Naive thymus-derived CD4-positive, alpha-beta T cell (primary cell): ENCODE data around the gene TBX21. TPM values are rescaled to one million over a fixed set of nuclear protein-coding genes. Genes with fewer than 3 reads are reported as not detected.

Experiments used
- ATAC-seq: fragments of 150-1000 bp; cut with Tn5 transposase; 2 replicates; pipeline ENCODE4 v1.10.0; 2021; ENCODE audit warnings: mild to moderate bottlenecking, moderate library complexity
- CTCF ChIA-PET: fragments of 350-600 bp; sonication (Branson Sonifier 250); formaldehyde crosslinking; loops from one replicate; lab custom pipeline; 2021; ENCODE audit warnings: antibody characterized with exemption; lab: Charles Lee
- POLR2A ChIA-PET: fragments of 350-600 bp; sonication (Branson Sonifier 250); formaldehyde crosslinking; loops from one replicate; lab custom pipeline; 2021; ENCODE audit warnings: antibody characterized with exemption, inconsistent platforms; lab: Charles Lee
- DNase-seq, 9 donors: peaks; one replicate each; pipeline versions ENCODE4 v3.0.0 to v3.0.0-alpha.2; 2020 to 2022; ENCODE audit warnings: mixed read lengths in 1 of 9
- H3K27ac ChIP-seq: one replicate; pipeline ENCODE4 v1.7.0; 2013; ENCODE audit warnings: mild to moderate bottlenecking, low read depth, low read length, moderate library complexity
- H3K27me3 ChIP-seq, 2 donors: one replicate each; pipeline ENCODE4 v1.7.0; 2013; ENCODE audit warnings: low read length in 2 of 2, mild to moderate bottlenecking in 2 of 2, moderate library complexity in 2 of 2; ENCODE audit not compliant: control insufficient read depth in 2 of 2, insufficient read depth in 2 of 2
- H3K36me3 ChIP-seq, 3 experiments: 1 replicate in 2 of 3; 2 replicates in 1 of 3; pipeline ENCODE4 v1.7.0; 2013; ENCODE audit warnings: low read length in 3 of 3, mild to moderate bottlenecking in 3 of 3, moderate library complexity in 1 of 3; ENCODE audit not compliant: insufficient read depth in 3 of 3, control insufficient read depth in 2 of 3
- H3K4me1 ChIP-seq, 2 donors: one replicate each; pipeline ENCODE4 v1.7.0; 2013; ENCODE audit warnings: low read length in 2 of 2, mild to moderate bottlenecking in 2 of 2, moderate library complexity in 1 of 2; ENCODE audit not compliant: control insufficient read depth in 2 of 2, insufficient read depth in 2 of 2
- H3K4me3 ChIP-seq: 2 replicates; pipeline ENCODE4 v1.7.0; 2013; ENCODE audit warnings: mild to moderate bottlenecking, low read length
- H3K9me3 ChIP-seq, 3 experiments: 1 replicate in 2 of 3; 2 replicates in 1 of 3; pipeline ENCODE4 v1.7.0; 2013; ENCODE audit warnings: low read length in 3 of 3; ENCODE audit not compliant: control insufficient read depth in 2 of 3
- H3K27ac Mint-ChIP-seq, 9 donors: one replicate each; pipeline ENCODE4 v1.8.0; 2020 to 2022; ENCODE audit warnings: mixed read lengths in 9 of 9, mild to moderate bottlenecking in 8 of 9, moderate library complexity in 5 of 9, inconsistent platforms in 2 of 9
- H3K27me3 Mint-ChIP-seq, 5 donors: one replicate each; pipeline ENCODE4 v1.8.0; 2021 to 2022; ENCODE audit warnings: mixed read lengths in 5 of 5, mild to moderate bottlenecking in 1 of 5
- H3K36me3 Mint-ChIP-seq, 5 donors: one replicate each; pipeline ENCODE4 v1.8.0; 2020 to 2022; ENCODE audit warnings: mixed read lengths in 5 of 5, mild to moderate bottlenecking in 3 of 5, inconsistent platforms in 1 of 5
- H3K4me1 Mint-ChIP-seq, 7 donors: one replicate each; pipeline ENCODE4 v1.8.0; 2020 to 2022; ENCODE audit warnings: mixed read lengths in 7 of 7, mild to moderate bottlenecking in 3 of 7, inconsistent platforms in 1 of 7
- H3K4me3 Mint-ChIP-seq, 10 donors: one replicate each; pipeline ENCODE4 v1.8.0; 2020 to 2022; ENCODE audit warnings: mild to moderate bottlenecking in 10 of 10, mixed read lengths in 10 of 10, moderate library complexity in 6 of 10, inconsistent platforms in 2 of 10
- H3K9me3 Mint-ChIP-seq, 11 donors: one replicate each; pipeline ENCODE4 v1.8.0; 2020 to 2022; ENCODE audit warnings: mixed read lengths in 11 of 11, mild to moderate bottlenecking in 4 of 11, inconsistent platforms in 1 of 11, moderate library complexity in 1 of 11
- intact Hi-C, 2 donors: fragments of 100-400 bp; cut with micrococcal nuclease; formaldehyde crosslinking; loops; one replicate each; pipeline ENCODE4 v1.15.1; 2023
- polyA plus RNA-seq, 2 donors: library from polyadenylated mRNA; unstranded; fragments of 300-500 nt; fragmentation: Illumina TruSeq; gene quantifications; one replicate each; pipeline ENCODE4 v1.2.3, GENCODE V29; 2021
- total RNA-seq, 6 experiments: library from RNA in 5 of 6; stranded (reverse) in 5 of 6; gene quantifications; 1 replicate in 5 of 6; 2 replicates in 1 of 6; pipeline ENCODE4 v1.2.3 and lab custom pipeline; 2021 to 2026

Gene TBX21
- total and polyA plus RNA-seq, 7 experiments from 2014 or later = 0.13 to 38.6 (median 1.5) TPM

DNA sequence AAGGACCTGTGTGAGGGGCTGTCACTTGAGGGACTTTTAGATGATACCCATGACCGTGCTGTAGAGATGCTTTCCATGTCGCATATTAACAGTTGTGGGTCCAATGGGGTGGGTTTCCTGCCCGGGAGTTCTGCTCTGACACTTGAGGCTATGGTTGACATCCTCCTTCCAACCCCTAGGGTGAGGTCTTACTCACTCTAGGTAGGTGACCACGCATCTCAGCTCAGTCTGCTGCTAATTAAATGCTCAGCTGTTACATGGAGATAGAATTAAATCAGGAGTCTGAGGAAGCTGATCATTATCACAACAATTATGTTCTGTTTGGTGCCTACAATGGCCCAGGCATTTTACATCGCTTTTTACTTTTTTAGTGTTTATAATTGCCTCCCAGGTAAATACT is 48.4 kb downstream of the TBX21 start:
- H3K27me3 Mint-ChIP-seq = peaks cover 37 to 80% (median 40%) of the 10 kb centered on the region in 5 donors
- Histone ChIP-seq H3K4me3 (no peak overlapping the region), H3K27me3 (peaks cover 0 to 6% of the 10 kb centered on the region in 2 donors), H3K36me3 (no peaks in the 10 kb centered on the region), H3K9me3 (no peaks in the 10 kb centered on the region), H3K4me1 (no peaks in the 10 kb centered on the region), H3K27ac (no peak overlapping the region)
- peaks cover 0 to 3% (median 0%) of the 10 kb centered on the region in 7 donors for H3K4me1 Mint-ChIP-seq
- ChIA-PET CTCF (no interaction called here), POLR2A (no interaction called here)
- intact Hi-C loops = no loop called here
- ATAC-seq (no peak), DNase-seq (no peak)
- no peak overlapping the region for H3K27ac Mint-ChIP-seq
- no peaks in the 10 kb centered on the region for H3K36me3 Mint-ChIP-seq
- H3K4me3 Mint-ChIP-seq = no peak overlapping the region
- no peaks in the 10 kb centered on the region for H3K9me3 Mint-ChIP-seq

- no peaks in the 10 kb centered on the region for H3K9me3 ChIP-seq
- ATAC-seq (peak; percentile 32), DNase-seq (peak in 2 of 9 donors; percentile 10 to 47)
- no peaks in the 10 kb centered on the region for H3K36me3 ChIP-seq
- H3K9me3 Mint-ChIP-seq = peaks cover 0 to 3% (median 0%) of the 10 kb centered on the region in 11 donors
- peaks cover 45 to 77% (median 52%) of the 10 kb centered on the region in 5 donors for H3K27me3 Mint-ChIP-seq
- no peak overlapping the region for H3K4me3 Mint-ChIP-seq
- POLR2A ChIA-PET = no interaction called here
- H3K27ac ChIP-seq = no peak overlapping the region
- intact Hi-C loops = no loop called here
- peaks cover 0 to 4% of the 10 kb centered on the region in 2 donors for H3K27me3 ChIP-seq
- H3K27ac Mint-ChIP-seq = no peak overlapping the region
- peaks cover 0 to 4% (median 0%) of the 10 kb centered on the region in 5 donors for H3K36me3 Mint-ChIP-seq
- no peaks in the 10 kb centered on the region for H3K4me1 ChIP-seq
- H3K4me1 Mint-ChIP-seq = peaks cover 4 to 18% (median 8%) of the 10 kb centered on the region in 7 donors
- CTCF ChIA-PET = interaction anchor here (0.6 kb wide), 1 partner anchor 105 kb away, joined by 3 read pairs; no protein-coding TSS in a partner anchor
- no peak overlapping the region for H3K4me3 ChIP-seq
Measured at GRCh38 chr17:47785538-47786123, 52.6 kb downstream of the TBX21 start.

DNA sequence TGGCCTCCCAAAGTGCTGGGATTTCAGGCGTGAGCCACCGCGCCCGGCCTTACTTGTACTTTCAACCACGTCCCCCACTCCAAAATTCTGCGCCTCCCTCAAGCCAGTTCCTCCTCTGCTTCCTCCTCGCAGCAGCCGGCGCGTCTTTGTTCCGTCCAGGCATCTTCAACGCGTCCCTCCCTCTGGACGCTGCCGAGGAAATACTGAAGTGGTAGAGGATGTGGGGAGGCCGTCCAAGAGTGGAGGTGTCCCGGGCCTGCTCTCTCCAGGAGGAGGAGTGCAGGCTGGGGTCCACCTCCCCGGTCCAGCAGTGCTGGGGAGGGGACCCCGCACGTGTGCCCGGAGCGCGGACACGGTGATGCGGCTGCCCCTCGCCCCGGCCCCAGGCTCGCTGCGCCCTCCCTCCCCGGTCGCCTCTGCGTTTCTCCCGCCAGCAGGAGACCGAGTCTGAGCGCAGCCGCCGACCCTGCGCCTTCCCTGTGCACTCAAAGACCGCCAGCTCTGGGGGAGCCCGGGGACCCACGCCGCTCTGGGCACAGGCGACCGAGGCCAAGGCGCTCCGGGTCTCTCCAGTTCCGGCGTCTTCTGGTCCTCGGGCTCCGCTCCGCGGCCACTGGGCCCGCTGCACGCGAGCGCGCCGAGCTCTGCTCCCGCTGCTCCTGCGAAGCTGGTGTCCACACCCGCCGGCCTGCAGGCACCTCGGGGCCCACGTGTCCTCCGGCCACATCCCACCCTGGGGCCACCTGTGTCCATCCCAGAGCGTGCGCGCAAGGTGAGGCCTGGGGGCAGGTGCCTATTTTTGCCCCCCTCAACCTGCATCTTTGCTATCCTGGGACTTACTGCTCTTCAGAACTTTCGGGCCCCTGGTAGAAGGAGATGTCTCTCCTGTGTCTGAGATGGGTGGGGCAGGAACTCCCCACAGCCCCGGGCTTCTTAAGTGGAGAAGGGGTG is 56.9 kb downstream of the TBX21 start:
- H3K27ac ChIP-seq = no peak overlapping the region
- ChIA-PET CTCF (interaction anchor here (0.6 kb wide), 1 partner anchor 561 kb away, joined by 4 read pairs; no protein-coding TSS in a partner anchor), POLR2A (no interaction called here)
- peak overlapping the region in 1 of 9 donors; percentile 72 for H3K27ac Mint-ChIP-seq
- intact Hi-C loops = loop anchor here in 1 of 2 donors (1.0 kb wide), 1 partner anchor 92 kb away; no protein-coding TSS in a partner anchor
- no peaks in the 10 kb centered on the region for H3K9me3 ChIP-seq
- H3K27me3 ChIP-seq = peaks cover 0 to 4% of the 10 kb centered on the region in 2 donors
- peak overlapping the region; percentile 38 to 77 (median 69) for H3K4me3 Mint-ChIP-seq
- no peaks in the 10 kb centered on the region for H3K36me3 ChIP-seq
- H3K4me3 ChIP-seq = peak overlapping the region; percentile 42
- H3K27me3 Mint-ChIP-seq = peaks cover 63 to 86% (median 73%) of the 10 kb centered on the region in 5 donors
- H3K9me3 Mint-ChIP-seq = peaks cover 0 to 3% (median 0%) of the 10 kb centered on the region in 11 donors
- ATAC-seq (peak; percentile 80), DNase-seq (peak in 7 of 9 donors; percentile 12 to 64 (median 26))
- H3K36me3 Mint-ChIP-seq = peaks cover 0 to 4% (median 0%) of the 10 kb centered on the region in 5 donors
- peaks cover 8 to 21% (median 12%) of the 10 kb centered on the region in 7 donors for H3K4me1 Mint-ChIP-seq
- H3K4me1 ChIP-seq = no peaks in the 10 kb centered on the region

DNA sequence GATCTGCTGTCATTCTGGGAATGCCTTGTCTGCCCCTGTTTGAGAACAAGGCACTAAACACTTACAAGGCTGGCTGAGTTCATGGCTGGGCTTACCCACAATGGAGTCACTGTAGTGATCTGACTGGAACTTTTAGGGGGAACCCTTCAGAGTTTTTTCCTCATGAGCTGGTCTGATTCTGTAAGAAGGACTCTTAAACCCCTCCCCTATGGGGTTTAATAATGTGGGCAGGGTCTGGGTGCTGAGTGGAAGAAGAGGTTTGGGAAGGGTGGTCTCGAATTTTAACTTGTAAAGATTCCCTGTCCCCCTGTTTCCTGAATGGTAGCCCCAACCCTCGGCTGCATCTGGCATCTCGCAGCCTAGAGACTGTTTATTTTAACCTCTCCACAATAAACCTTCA is 58.0 kb downstream of the TBX21 start:
- H3K27ac ChIP-seq = no peak overlapping the region
- no peak for ATAC-seq
- Mint-ChIP-seq H3K36me3 (peaks cover 0 to 4% (median 0%) of the 10 kb centered on the region in 5 donors), H3K27me3 (peaks cover 62 to 83% (median 74%) of the 10 kb centered on the region in 5 donors), H3K27ac (no peak overlapping the region), H3K4me1 (peaks cover 8 to 21% (median 12%) of the 10 kb centered on the region in 7 donors), H3K4me3 (peak overlapping the region in 6 of 10 donors; percentile 26 to 76 (median 56)), H3K9me3 (peaks cover 0 to 3% (median 0%) of the 10 kb centered on the region in 11 donors)
- peaks cover 0 to 4% of the 10 kb centered on the region in 2 donors for H3K27me3 ChIP-seq
- no peak overlapping the region for H3K4me3 ChIP-seq
- no peaks in the 10 kb centered on the region for H3K36me3 ChIP-seq
- no peak for DNase-seq
- intact Hi-C loops = no loop called here
- CTCF ChIA-PET = interaction anchor here (0.7 kb wide), 1 partner anchor 322 kb away, joined by 5 read pairs; no protein-coding TSS in a partner anchor
- POLR2A ChIA-PET = no interaction called here
- no peaks in the 10 kb centered on the region for H3K9me3 ChIP-seq
- no peaks in the 10 kb centered on the region for H3K4me1 ChIP-seq

DNA sequence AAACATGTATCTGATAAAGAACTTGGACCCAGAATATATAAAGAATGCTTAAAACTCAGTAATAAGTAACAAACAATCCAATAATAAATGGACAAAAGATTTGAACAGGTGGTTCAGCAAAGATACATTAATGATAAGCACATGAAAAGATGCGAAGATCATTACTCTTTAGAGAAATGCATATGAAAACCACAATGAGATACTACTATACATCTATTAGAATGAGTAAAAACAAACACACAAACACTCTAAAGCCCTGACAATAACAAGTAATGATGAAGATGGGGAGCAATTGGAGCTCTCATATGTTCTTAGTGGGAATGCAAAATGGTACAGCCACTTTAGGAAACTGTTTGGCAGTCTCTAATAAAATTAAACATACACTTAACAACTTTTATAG is 59.4 kb downstream of the TBX21 start:
- Histone ChIP-seq H3K27ac (no peak overlapping the region), H3K4me3 (no peak overlapping the region), H3K36me3 (no peaks in the 10 kb centered on the region), H3K9me3 (no peaks in the 10 kb centered on the region), H3K27me3 (peaks cover 0 to 4% of the 10 kb centered on the region in 2 donors), H3K4me1 (no peaks in the 10 kb centered on the region)
- Mint-ChIP-seq H3K4me3 (no peak overlapping the region), H3K27me3 (peaks cover 62 to 76% (median 66%) of the 10 kb centered on the region in 5 donors), H3K9me3 (peaks cover 0 to 3% (median 0%) of the 10 kb centered on the region in 11 donors), H3K4me1 (peaks cover 8 to 21% (median 12%) of the 10 kb centered on the region in 7 donors), H3K36me3 (peaks cover 0 to 4% (median 0%) of the 10 kb centered on the region in 5 donors), H3K27ac (no peak overlapping the region)
- DNase-seq = no peak
- intact Hi-C loops = no loop called here
- CTCF ChIA-PET = no interaction called here
- POLR2A ChIA-PET = no interaction called here
- no peak for ATAC-seq

GRCh38 chr17:47792979-47793378 is 59.9 kb downstream of the TBX21 start:
- Mint-ChIP-seq H3K36me3 (peaks cover 0 to 4% (median 0%) of the 10 kb centered on the region in 5 donors), H3K27ac (no peak overlapping the region), H3K27me3 (peaks cover 63 to 73% (median 65%) of the 10 kb centered on the region in 5 donors), H3K9me3 (peaks cover 0 to 3% (median 0%) of the 10 kb centered on the region in 11 donors), H3K4me3 (no peak overlapping the region), H3K4me1 (peaks cover 8 to 21% (median 12%) of the 10 kb centered on the region in 7 donors)
- CTCF ChIA-PET = no interaction called here
- DNase-seq (no peak), ATAC-seq (no peak)
- POLR2A ChIA-PET = no interaction called here
- Histone ChIP-seq H3K36me3 (no peaks in the 10 kb centered on the region), H3K27me3 (peaks cover 0 to 4% of the 10 kb centered on the region in 2 donors), H3K4me1 (no peaks in the 10 kb centered on the region), H3K27ac (no peak overlapping the region), H3K4me3 (no peak overlapping the region), H3K9me3 (no peaks in the 10 kb centered on the region)
- intact Hi-C loops = no loop called here
